Stomach smooth muscle (tissue), 2 donors: ENCODE results near the gene GBGT1.

Source experiments
- H3K27ac ChIP-seq: one replicate; pipeline ENCODE4 v1.7.0; 2013; ENCODE audit warnings: mild to moderate bottlenecking, low read length, inconsistent platforms
- H3K27me3 ChIP-seq, 2 donors: one replicate each; pipeline ENCODE4 v1.7.0; 2013; ENCODE audit warnings: low read length in 2 of 2; ENCODE audit not compliant: insufficient read depth in 2 of 2, control insufficient read depth in 1 of 2
- H3K36me3 ChIP-seq, 2 donors: one replicate each; pipeline ENCODE4 v1.7.0; 2013; ENCODE audit warnings: low read length in 2 of 2; ENCODE audit not compliant: control insufficient read depth in 2 of 2, insufficient read depth in 2 of 2
- H3K4me1 ChIP-seq: one replicate; pipeline ENCODE4 v1.7.0; 2013; ENCODE audit warnings: low read length; ENCODE audit not compliant: control insufficient read depth, insufficient read depth
- H3K4me3 ChIP-seq, 2 donors: one replicate each; pipeline ENCODE4 v1.7.0; 2013; ENCODE audit warnings: low read length in 2 of 2
- H3K9ac ChIP-seq, 2 donors: one replicate each; pipeline ENCODE4 v1.7.0; 2013; ENCODE audit warnings: low read length in 2 of 2, mild to moderate bottlenecking in 1 of 2
- H3K9me3 ChIP-seq, 2 donors: one replicate each; pipeline ENCODE4 v1.7.0; 2013; ENCODE audit warnings: low read length in 2 of 2; ENCODE audit not compliant: control insufficient read depth in 2 of 2
- donor health status: healthy.
- donor health status: Pancreatic carcinoma.

The GBGT1 gene

DNA sequence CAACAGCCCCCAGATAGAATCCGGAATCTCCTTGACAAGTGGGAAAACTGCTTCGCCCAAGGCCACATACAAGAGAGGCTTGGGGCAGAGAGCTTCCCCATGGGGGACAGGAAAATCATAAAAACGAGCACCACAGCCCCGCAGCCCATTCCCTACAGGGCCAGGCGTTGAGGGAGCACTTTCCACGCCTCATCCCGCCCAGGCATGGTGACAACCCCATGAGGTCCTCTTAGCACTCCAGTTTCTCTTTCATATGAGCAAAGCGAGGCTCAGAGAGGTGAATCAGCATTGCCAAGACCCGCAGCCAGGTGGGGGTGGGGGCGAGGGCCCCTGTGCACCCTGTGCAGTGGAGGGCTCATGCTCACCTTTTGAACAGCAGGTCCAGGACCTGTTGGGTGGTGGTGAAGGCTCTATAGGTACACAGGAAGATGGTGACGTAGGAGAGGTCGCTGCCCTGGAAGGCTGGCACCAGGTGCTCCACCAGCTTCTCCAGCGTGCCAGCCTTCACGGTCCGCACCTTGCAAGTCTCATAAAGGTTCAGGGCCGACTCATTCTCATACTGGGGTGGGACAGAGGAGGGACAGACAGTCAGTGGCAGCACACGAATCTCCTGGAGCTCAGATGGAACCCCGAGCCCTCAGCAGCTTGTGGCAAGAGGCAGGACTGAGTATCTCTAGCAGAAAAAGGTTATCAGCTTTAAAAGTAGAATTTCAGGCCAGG, 53.6 kb downstream of the GBGT1 start:
- H3K27me3 ChIP-seq, result no peaks in the 10 kb centered on the region
- no peaks in the 10 kb centered on the region for H3K9me3 ChIP-seq
- no peak overlapping the region for H3K4me3 ChIP-seq
- no peak overlapping the region for H3K27ac ChIP-seq
- peaks cover 39 to 41% of the 10 kb centered on the region in 2 donors for H3K36me3 ChIP-seq
- H3K9ac ChIP-seq, result no peak overlapping the region
- H3K4me1 ChIP-seq, result peaks cover 31% of the 10 kb centered on the region

DNA sequence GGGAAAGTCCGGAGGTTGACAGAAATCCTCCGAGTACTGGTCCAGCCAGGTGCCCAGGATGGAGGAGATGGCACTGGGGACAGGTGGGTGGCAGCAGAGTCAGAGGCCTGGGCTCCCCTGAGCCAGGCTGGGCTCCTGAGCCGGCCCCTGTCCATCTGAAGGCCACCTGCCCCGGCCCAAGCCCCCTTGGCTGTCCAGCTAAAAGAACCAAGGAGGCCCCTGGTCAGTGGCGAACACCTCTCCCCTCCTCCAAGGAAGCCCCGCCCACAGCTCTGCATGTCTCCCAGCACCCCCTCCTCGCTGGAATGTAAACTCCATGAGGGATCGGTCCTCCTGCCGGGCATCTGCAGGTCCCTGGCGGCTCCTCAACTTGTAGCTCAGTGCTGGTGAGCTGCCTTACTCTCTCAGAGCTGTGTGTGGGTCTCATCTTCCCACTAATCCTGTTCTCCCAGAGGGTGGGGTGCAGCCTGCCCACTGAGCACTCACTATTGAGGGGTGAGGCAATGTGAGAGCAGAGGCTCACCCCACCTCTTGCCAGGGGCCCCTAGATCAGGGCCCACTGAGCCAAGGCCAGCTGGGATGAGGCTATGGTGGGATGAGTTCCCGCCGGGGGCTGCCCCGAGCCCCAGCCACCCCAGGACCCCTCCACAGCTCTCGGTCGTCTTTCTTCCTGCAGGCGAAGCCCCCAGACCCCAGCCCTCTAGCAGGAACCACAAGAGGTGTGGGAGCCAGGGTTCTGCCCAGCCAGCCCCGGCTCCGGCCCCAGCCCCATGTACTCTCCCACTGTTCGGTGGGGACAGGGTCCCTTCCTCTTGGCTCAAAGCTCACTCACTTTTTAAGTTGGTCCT, 54.7 kb downstream of the GBGT1 start:
- H3K36me3 ChIP-seq, result peaks cover 46 to 47% of the 10 kb centered on the region in 2 donors
- no peak overlapping the region for H3K4me3 ChIP-seq
- H3K9me3 ChIP-seq, result no peaks in the 10 kb centered on the region
- no peak overlapping the region for H3K9ac ChIP-seq
- H3K27me3 ChIP-seq, result no peaks in the 10 kb centered on the region
- peaks cover 20% of the 10 kb centered on the region for H3K4me1 ChIP-seq
- no peak overlapping the region for H3K27ac ChIP-seq

DNA sequence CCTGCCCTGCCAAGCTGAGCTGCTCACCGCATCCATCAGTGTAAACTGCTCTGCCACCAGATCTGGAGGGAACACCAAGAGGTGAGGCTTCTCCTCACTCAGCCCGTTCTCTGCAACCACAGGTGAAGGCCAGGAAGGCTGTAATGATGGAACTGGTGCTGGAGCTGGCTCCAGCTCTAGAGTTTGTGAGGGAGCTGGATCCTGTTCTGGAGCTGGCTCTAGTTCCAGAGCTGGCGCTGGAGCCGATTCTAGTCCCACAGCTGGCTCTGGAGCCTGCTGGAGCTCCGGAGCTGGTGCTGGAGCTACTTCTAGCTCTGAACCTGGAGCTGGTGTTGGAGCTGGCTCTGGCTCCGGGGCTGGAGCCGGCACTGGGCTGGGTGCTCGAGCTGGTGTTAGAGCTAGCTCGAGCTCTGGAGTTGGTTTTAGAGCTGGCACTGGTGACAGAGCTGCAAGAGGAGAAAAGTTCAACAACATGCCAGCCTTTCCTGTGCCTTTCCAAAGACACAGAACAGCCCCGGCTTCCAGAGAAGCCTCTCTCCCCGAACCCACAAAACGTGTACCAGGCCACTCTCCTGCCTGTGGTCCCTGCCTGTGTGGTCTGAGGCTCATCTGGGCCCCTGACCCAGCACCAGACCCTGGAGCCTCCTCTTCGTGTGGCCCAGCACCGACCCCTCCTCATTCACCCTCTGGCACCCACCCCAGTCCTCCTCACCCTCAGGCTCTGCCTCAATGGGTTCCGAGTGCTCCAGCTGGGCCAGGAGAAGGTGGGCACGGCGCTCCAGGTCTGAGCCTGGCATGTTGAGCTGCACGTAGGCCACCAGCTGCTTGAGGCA, 55.5 kb downstream of the GBGT1 start:
- Histone ChIP-seq H3K9ac (no peak overlapping the region), H3K4me1 (peaks cover 14% of the 10 kb centered on the region), H3K36me3 (peaks cover 46 to 52% of the 10 kb centered on the region in 2 donors), H3K4me3 (no peak overlapping the region), H3K27me3 (no peaks in the 10 kb centered on the region), H3K9me3 (no peaks in the 10 kb centered on the region), H3K27ac (no peak overlapping the region)

DNA sequence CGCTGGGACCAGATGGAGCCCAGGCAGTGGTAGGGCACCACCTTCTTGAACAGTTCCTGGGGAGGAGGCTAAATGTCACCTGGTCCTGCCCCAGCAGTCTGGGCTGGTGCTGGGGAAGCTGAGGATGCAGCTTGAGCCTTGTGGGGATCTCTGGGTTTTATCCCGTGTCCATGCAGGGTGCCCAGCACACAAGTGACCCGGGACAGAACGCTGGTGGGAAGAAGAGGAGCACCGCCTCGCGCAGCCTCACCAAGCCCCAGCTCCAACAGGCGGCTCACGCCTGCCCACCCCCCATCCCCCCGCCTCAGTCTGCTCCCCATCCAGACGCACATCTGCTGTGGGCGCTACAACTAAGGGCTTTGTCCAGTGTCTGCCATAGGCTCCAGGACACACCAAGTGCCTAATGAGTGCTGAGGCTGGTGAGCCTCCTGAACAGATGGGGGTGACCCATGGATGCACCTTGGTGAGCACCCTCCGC, 56.4 kb downstream of the GBGT1 start:
- Histone ChIP-seq H3K27me3 (no peaks in the 10 kb centered on the region), H3K4me1 (peaks cover 5% of the 10 kb centered on the region), H3K27ac (no peak overlapping the region), H3K36me3 (peaks cover 55 to 61% of the 10 kb centered on the region in 2 donors), H3K4me3 (no peak overlapping the region), H3K9ac (no peak overlapping the region), H3K9me3 (no peaks in the 10 kb centered on the region)

DNA sequence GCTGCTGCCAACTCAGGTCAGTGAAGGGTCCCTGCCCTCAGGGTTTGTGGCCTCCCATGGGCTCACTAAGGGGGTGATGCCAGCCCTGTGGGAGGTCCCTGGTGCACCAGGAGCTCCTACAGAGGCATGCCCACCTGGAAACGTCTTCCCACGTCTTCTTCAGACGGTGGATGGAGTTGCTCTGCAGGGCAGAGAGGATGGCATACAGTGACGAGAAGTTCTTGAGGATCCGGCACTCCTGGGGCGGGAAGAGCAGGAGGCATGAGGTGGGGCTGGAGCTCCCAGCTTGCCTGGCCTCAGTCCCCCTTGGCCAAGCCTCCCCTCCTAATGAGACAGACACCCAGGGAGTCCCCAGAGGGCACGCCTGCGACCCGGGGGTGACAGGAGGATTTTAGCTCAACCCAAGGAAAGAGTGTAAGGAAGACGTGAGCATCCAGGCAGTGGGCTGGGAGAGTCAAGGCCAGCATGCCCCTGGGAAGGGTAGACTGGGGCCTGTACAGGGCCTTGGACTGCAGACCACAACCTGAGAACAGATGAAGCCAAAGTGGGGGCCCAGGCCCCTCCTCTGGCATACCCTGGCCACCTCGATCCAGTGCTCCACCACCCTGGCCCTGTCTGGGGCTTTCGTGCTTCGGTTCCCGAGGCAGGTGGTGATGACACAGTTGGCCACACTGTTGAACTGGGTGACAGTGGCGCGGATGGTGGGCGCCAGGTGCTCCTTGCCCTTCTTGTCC, 57.0 kb downstream of the GBGT1 start:
- Histone ChIP-seq H3K9me3 (no peaks in the 10 kb centered on the region), H3K9ac (no peak overlapping the region), H3K4me3 (no peak overlapping the region), H3K36me3 (peaks cover 61 to 67% of the 10 kb centered on the region in 2 donors), H3K27ac (no peak overlapping the region), H3K4me1 (peaks cover 2% of the 10 kb centered on the region), H3K27me3 (no peaks in the 10 kb centered on the region)

DNA sequence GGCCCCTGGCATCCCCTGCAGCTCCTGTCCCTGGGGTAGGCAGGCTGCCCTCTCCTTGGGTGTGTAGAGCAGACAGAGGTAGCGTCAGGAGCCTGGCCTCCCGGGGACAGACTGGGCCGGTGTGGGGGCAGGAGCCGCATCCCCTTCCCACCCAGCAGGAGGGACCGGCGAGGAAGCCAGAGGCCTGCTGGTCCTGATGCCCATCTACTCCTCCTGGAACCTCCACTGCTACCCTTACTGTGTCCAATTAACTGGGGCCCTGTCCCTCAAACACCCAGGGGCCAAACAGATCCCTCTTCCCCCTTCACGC, 58.3 kb downstream of the GBGT1 start:
- no peaks in the 10 kb centered on the region for H3K27me3 ChIP-seq
- H3K9ac ChIP-seq, result no peak overlapping the region
- peaks cover 74 to 79% of the 10 kb centered on the region in 2 donors for H3K36me3 ChIP-seq
- no peak overlapping the region for H3K4me3 ChIP-seq
- H3K4me1 ChIP-seq, result peaks cover 2% of the 10 kb centered on the region
- no peak overlapping the region for H3K27ac ChIP-seq
- no peaks in the 10 kb centered on the region for H3K9me3 ChIP-seq

DNA sequence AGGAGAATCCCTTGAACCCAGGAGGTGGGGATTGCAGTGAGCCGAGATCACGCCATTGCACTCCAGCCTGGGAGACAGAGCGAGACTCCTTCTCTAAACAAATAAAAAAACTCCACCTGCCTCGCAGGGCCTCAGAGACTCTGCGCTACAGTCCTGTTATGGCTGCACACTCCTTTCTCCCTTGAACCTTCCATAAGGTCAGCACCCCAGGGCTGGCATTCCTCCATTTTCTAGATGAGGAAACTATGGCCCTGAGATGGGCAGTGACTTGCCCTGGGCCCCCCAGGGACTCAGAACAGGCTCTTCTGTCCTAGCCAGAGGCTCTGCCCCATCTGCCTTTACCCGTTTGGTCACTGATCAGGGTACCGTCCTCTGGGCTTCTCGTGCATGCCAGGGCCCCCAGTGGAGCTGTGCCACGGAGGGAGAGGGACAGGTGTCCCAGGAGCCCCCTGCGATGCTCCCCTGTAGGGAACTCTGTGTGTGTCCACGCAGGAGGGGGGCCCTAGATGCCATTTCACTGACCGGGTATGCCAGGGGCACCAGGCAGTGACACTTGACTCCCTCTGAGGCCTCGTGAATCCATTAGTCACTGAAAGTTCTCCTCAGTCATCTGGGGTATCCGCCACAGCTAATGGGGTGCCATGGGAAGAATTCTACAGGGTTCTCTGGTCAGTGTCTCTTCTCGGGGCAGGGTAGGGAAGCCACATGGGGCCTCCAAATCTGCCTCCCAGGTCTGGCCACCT, 58.8 kb downstream of the GBGT1 start:
- no peak overlapping the region for H3K27ac ChIP-seq
- no peaks in the 10 kb centered on the region for H3K27me3 ChIP-seq
- H3K4me1 ChIP-seq, result peaks cover 2% of the 10 kb centered on the region
- no peak overlapping the region for H3K4me3 ChIP-seq
- no peak overlapping the region for H3K9ac ChIP-seq
- H3K36me3 ChIP-seq, result peaks cover 74 to 81% of the 10 kb centered on the region in 2 donors
- H3K9me3 ChIP-seq, result no peaks in the 10 kb centered on the region

DNA sequence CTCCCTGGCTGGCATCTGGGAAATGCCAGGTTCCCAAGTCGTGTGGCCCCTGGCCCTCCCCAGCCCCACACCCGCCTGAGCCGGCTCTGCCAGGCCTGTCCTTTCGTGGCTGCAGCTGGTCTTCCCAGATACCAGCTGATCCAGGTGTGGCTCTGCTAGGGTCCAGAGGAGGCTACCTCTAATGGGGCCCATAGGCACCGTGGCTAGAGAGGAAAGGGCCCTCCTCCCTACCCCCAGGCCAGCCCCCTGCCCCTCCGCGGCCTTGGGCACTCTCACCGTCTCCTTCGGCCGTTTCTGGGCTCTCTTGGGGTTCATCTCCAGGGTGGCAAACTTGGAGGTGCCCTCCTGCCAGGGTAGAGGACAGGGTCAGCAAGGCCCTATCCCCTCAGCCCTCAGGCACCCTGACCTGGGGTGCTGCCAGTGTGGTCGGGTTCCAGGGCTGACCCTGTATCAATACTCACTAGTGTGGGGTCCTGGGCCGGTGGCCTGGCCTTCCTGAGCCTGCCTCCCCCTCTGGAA, 59.7 kb downstream of the GBGT1 start:
- no peaks in the 10 kb centered on the region for H3K9me3 ChIP-seq
- no peak overlapping the region for H3K27ac ChIP-seq
- no peaks in the 10 kb centered on the region for H3K27me3 ChIP-seq
- peaks cover 2% of the 10 kb centered on the region for H3K4me1 ChIP-seq
- no peak overlapping the region for H3K9ac ChIP-seq
- H3K4me3 ChIP-seq, result no peak overlapping the region
- H3K36me3 ChIP-seq, result peaks cover 78 to 87% of the 10 kb centered on the region in 2 donors

DNA sequence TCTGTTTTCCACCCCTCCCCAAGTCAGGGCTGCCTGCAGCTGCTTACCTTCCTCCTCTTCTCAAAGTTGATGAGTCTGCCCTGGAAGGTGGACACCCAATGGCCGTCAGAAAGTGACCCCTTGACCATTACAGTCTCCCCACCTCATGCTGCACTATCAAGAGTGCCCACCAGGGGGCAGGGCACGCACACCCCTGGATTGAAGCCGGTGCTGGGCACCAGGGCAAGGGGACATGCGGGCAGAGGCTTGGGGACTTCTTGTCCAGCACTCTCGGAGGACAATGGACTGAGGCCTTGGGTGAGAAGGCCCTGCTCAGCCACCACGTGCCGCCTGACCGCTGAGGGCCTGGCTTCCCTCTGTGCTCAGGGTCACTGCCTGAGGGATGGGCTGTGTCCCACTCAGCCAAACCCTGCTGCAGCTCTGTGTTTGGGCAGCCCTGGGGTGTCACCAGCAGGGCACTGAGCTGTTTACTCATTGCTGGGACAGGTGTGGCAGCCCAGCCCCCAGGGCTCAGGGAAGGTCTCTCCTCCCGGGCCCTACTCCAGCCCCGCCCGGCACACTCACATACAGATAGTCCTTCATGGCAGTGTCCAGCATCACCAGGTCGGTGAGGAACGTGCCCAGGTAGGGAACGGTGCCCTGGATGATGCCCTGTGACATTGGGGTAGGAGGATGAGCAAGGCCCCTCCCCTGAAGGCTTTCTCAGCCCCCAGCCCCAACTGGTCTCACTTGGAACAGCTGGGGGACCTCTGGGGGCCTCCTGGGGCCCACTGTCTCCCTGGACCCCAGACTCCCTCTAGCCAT, 60.3 kb downstream of the GBGT1 start:
- H3K4me1 ChIP-seq, result peaks cover 2% of the 10 kb centered on the region
- H3K9ac ChIP-seq, result no peak overlapping the region
- H3K9me3 ChIP-seq, result no peaks in the 10 kb centered on the region
- H3K4me3 ChIP-seq, result no peak overlapping the region
- no peaks in the 10 kb centered on the region for H3K27me3 ChIP-seq
- H3K36me3 ChIP-seq, result peaks cover 78 to 90% of the 10 kb centered on the region in 2 donors
- H3K27ac ChIP-seq, result no peak overlapping the region
